PC-9 (cell line): ENCODE measurements around the gene TMLHE. TPM values are rescaled to one million over a fixed set of nuclear protein-coding genes. Genes with fewer than 3 reads are reported as not detected.
"Not testable (repeated sequence)": the region's sequence is repeated elsewhere in the genome, so short reads cannot be mapped to it uniquely, and the experiment has no call there.

Source experiments
- BruUV-seq: library from RNA; stranded (reverse); fragments of 400-500 nt; replicated peaks from 2 replicates; lab custom pipeline; 2021; lab: Mats Ljungman, UMichigan
- CTCF ChIA-PET: fragments of 300-600 bp; sonication (Branson Sonifier 250); formaldehyde crosslinking; loops from one replicate; lab custom pipeline; 2022; ENCODE audit warnings: antibody characterized with exemption; lab: Charles Lee
- POLR2A ChIA-PET: fragments of 300-600 bp; sonication (Branson Sonifier 250); formaldehyde crosslinking; loops from one replicate; lab custom pipeline; 2022; ENCODE audit warnings: antibody characterized with exemption; ENCODE audit not compliant: unreplicated experiment; lab: Charles Lee
- DNase-seq, 2 experiments: peaks; one replicate each; pipeline versions ENCODE4 v3.0.0 to v3.0.0-alpha.2; 2015 to 2022; ENCODE audit warnings: mixed read lengths in 1 of 2
- H2AFZ ChIP-seq: fragments of 200-600 bp; sonication (generic); 2 replicates; pipeline ENCODE4 v1.8.1; 2017; ENCODE audit warnings: antibody characterized with exemption
- H3F3A ChIP-seq: fragments of 200-600 bp; sonication (generic); 2 replicates; pipeline ENCODE4 v1.8.1; 2017; ENCODE audit warnings: antibody characterized with exemption, mild to moderate bottlenecking, low read depth; ENCODE audit not compliant: insufficient read depth
- H3K27ac ChIP-seq: fragments of 200-600 bp; sonication (generic); 2 replicates; pipeline ENCODE4 v1.6.1; 2016; ENCODE audit warnings: mixed run types
- H3K27me3 ChIP-seq: fragments of 200-600 bp; sonication (generic); 2 replicates; pipeline ENCODE4 v1.6.1; 2016; ENCODE audit warnings: low read depth, mixed run types; ENCODE audit not compliant: insufficient read depth
- H3K36me3 ChIP-seq: fragments of 200-600 bp; sonication (generic); 2 replicates; pipeline ENCODE4 v1.6.1; 2016; ENCODE audit warnings: low read depth, mixed run types
- H3K4me1 ChIP-seq: fragments of 200-600 bp; sonication (generic); replicated peaks from 2 replicates; pipeline ENCODE4 v1.6.1; 2016; ENCODE audit warnings: mixed run types; ENCODE audit not compliant: insufficient read depth
- H3K4me2 ChIP-seq: fragments of 200-600 bp; sonication (generic); 2 replicates; pipeline ENCODE4 v1.6.1; 2017; ENCODE audit warnings: mixed run types
- H3K4me3 ChIP-seq: fragments of 200-600 bp; sonication (generic); 2 replicates; pipeline ENCODE4 v1.6.1; 2016; ENCODE audit warnings: mixed run types
- H3K79me2 ChIP-seq: fragments of 200-600 bp; sonication (generic); 2 replicates; pipeline ENCODE4 v1.6.1; 2017; ENCODE audit warnings: low read depth, mixed run types
- H3K9me2 ChIP-seq: fragments of 200-600 bp; sonication (generic); 2 replicates; pipeline ENCODE4 v1.8.1; 2017; ENCODE audit warnings: mild to moderate bottlenecking; ENCODE audit not compliant: insufficient read depth
- H3K9me3 ChIP-seq: fragments of 200-600 bp; sonication (generic); 2 replicates; pipeline ENCODE4 v1.8.1; 2016; ENCODE audit warnings: low read depth; ENCODE audit not compliant: insufficient read depth
- H4K20me1 ChIP-seq: fragments of 200-600 bp; sonication (generic); 2 replicates; pipeline ENCODE4 v1.8.1; 2017; ENCODE audit not compliant: insufficient read depth
- CTCF ChIP-seq: fragments of 200-600 bp; sonication (generic); conservative IDR thresholded peaks from 2 replicates; pipeline ENCODE4 v1.6.1; 2017; ENCODE audit warnings: mixed run types, antibody characterized with exemption, mild to moderate bottlenecking, moderate library complexity
- EZH2 ChIP-seq: fragments of 200-600 bp; sonication (generic); IDR thresholded peaks from 2 replicates; pipeline ENCODE4 v1.8.0; 2017; ENCODE audit warnings: antibody characterized with exemption, low read depth
- intact Hi-C: fragments of 100-400 bp; cut with micrococcal nuclease; formaldehyde crosslinking; loops from one replicate; pipeline ENCODE4 v1.10.0; 2022; ENCODE audit not compliant: unreplicated experiment
- total RNA-seq: library from RNA; stranded (reverse); gene quantifications from 2 replicates; pipeline ENCODE4 v1.2.3, GENCODE V29; 2021

Gene TMLHE
- total RNA-seq, 1 experiment from 2014 or later, result 37.2 TPM

- Histone ChIP-seq H3K27me3 (no peaks in the 10 kb centered on the region), H2AFZ (no peak overlapping the region), H3K4me2 (no peak overlapping the region), H3K9me3 (no peaks in the 10 kb centered on the region), H3K4me3 (no peak overlapping the region), H3K36me3 (no peaks in the 10 kb centered on the region), H3K79me2 (no peaks in the 10 kb centered on the region), H3K4me1 (no peaks in the 10 kb centered on the region), H3K9me2 (no peaks in the 10 kb centered on the region), H4K20me1 (no peaks in the 10 kb centered on the region), H3K27ac (no peak overlapping the region), H3F3A (no peaks in the 10 kb centered on the region)
- no TSS peak for BruUV-seq
- POLR2A ChIA-PET, result no interaction called here
- intact Hi-C loops, result no loop called here
- CTCF ChIA-PET, result no interaction called here
- no peak for TF ChIP-seq CTCF
- no peak for DNase-seq
Observed at GRCh38 chrX:155643240-155643639, 30.5 kb upstream of the TMLHE start.

DNA sequence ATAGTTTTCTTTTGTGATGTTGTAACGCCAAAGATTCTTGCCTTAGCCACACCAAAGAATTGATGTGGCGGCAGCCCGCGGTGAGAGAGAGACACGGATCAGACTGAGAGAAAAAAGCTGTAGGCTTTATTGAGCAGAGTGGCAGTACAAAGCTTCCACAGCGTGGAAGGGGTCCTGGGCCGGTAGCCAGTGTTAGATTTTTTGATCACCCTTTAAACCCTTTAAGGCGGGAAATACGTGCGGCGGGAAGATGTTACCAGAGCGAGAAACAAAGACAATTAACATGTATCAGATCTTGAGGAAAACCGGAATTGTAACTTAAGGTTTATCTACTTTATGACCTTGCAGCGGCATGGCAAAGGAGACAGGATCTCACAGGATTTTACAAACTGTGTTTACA, 28.6 kb upstream of the TMLHE start:
- H4K20me1 ChIP-seq, DNase-seq, H3K36me3 ChIP-seq, H3F3A ChIP-seq, H3K27ac ChIP-seq, H3K4me3 ChIP-seq, CTCF ChIA-PET, POLR2A ChIA-PET, H3K9me2 ChIP-seq, H3K79me2 ChIP-seq, H2AFZ ChIP-seq, H3K9me3 ChIP-seq, BruUV-seq, H3K27me3 ChIP-seq, H3K4me2 ChIP-seq, intact Hi-C loops, H3K4me1 ChIP-seq: not testable (repeated sequence)

- BruUV-seq, result no TSS peak
- CTCF ChIA-PET, result no interaction called here
- TF ChIP-seq CTCF (no peak), EZH2 (no peak)
Observed at GRCh38 chrX:155637714-155638113, 25.0 kb upstream of the TMLHE start.

DNA sequence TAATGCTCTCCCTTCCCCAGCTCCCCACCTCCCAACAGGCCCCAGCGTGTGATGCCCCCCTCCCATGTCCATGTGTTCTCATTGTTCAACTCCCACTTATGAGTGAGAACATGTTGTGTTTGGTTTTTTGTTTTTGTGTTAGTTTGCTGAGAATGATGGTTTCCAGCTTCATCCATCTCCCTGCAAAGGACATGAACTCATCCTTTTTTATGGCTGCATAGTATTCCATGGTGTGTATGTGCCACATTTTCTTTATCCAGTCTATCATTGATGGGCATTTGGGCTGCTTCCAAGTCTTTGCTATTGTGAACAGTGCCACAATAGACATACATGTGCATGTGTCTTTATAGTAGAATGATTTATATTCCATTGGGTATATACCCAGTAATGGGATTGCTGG, 22.3 kb upstream of the TMLHE start:
- H3K9me3 ChIP-seq, H2AFZ ChIP-seq, H3K27ac ChIP-seq, H4K20me1 ChIP-seq, H3K36me3 ChIP-seq, DNase-seq, H3K4me2 ChIP-seq, H3K27me3 ChIP-seq, intact Hi-C loops, POLR2A ChIA-PET, H3K4me1 ChIP-seq, H3K79me2 ChIP-seq, H3F3A ChIP-seq, BruUV-seq, H3K9me2 ChIP-seq, CTCF ChIA-PET, H3K4me3 ChIP-seq: not testable (repeated sequence)

More at GRCh38 chrX:155637714-155638113, 25.0 kb upstream of the TMLHE start:
- H3F3A ChIP-seq, result no peaks in the 10 kb centered on the region
- no peaks in the 10 kb centered on the region for H3K9me2 ChIP-seq
- POLR2A ChIA-PET, result no interaction called here
- H3K4me3 ChIP-seq, result no peak overlapping the region
- intact Hi-C loops, result no loop called here
- no peaks in the 10 kb centered on the region for H4K20me1 ChIP-seq
- no peaks in the 10 kb centered on the region for H3K79me2 ChIP-seq
- H3K4me1 ChIP-seq, result no peaks in the 10 kb centered on the region
- no peak overlapping the region for H3K4me2 ChIP-seq
- H3K27ac ChIP-seq, result no peak overlapping the region
- H3K36me3 ChIP-seq, result no peaks in the 10 kb centered on the region
- no peak overlapping the region for H2AFZ ChIP-seq
- H3K9me3 ChIP-seq, result no peaks in the 10 kb centered on the region
- no peak for DNase-seq
- H3K27me3 ChIP-seq, result no peaks in the 10 kb centered on the region
